Hippocampal formation (tissue), 2 donors: Measurements from ENCODE around the gene DENND10.
"Not testable (repeated sequence)": the region's sequence is repeated elsewhere in the genome, so short reads cannot be mapped to it uniquely, and the experiment has no call there.

Experiments used
- DNase-seq, 2 donors: peaks; one replicate each; lab custom pipeline; 2025; lab: John Stamatoyannopoulos, UW

Gene DENND10

GRCh38 chr10:119103903-119104653, at the start of gene DENND10:
Gene DENND10 (plus strand): TSS chr10:119104113. CDS start chr10:119104143, 30 bp downstream.
- DNase-seq: peak; percentile 76 to 88

- DNase-seq: no peak
Observed at GRCh38 chr10:119055472-119055871, 48.4 kb upstream of the DENND10 start.

GRCh38 chr10:119058010-119058409, 45.9 kb upstream of the DENND10 start:
- DNase-seq: no peak

GRCh38 chr10:119059557-119059956, 44.4 kb upstream of the DENND10 start:
- no peak for DNase-seq

- DNase-seq: no peak
Observed at GRCh38 chr10:119060107-119060506, 43.8 kb upstream of the DENND10 start.

GRCh38 chr10:119061352-119061751, 42.6 kb upstream of the DENND10 start:
- DNase-seq: no peak

- DNase-seq: no peak
Observed at GRCh38 chr10:119061926-119062325, 42.0 kb upstream of the DENND10 start.

- no peak for DNase-seq
Observed at GRCh38 chr10:119070395-119071165, 33.3 kb upstream of the DENND10 start.

GRCh38 chr10:119073584-119073983, 30.3 kb upstream of the DENND10 start:
- no peak for DNase-seq

GRCh38 chr10:119078422-119079179, 25.3 kb upstream of the DENND10 start:
- no peak for DNase-seq

- DNase-seq: peak; percentile 10 to 60
Observed at GRCh38 chr10:119079599-119080520, 24.1 kb upstream of the DENND10 start.

- peak; percentile 76 to 89 for DNase-seq
Observed at GRCh38 chr10:119080521-119081259, 23.2 kb upstream of the DENND10 start, which contains the start of gene EIF3A. Gene EIF3A (minus strand): TSS chr10:119080817. CDS start chr10:119080676, 141 bp downstream.

GRCh38 chr10:119084896-119085295, 19.0 kb upstream of the DENND10 start:
- DNase-seq: no peak

- no peak for DNase-seq
Observed at GRCh38 chr10:119087271-119087882, 16.5 kb upstream of the DENND10 start.

- DNase-seq: no peak
Observed at GRCh38 chr10:119090026-119090795, 13.7 kb upstream of the DENND10 start.

- DNase-seq: no peak
Observed at GRCh38 chr10:119090968-119091367, 12.9 kb upstream of the DENND10 start.

- no peak for DNase-seq
Observed at GRCh38 chr10:119095640-119096039, 8.3 kb upstream of the DENND10 start.

GRCh38 chr10:119096641-119097415, 7.1 kb upstream of the DENND10 start:
- DNase-seq: not testable (repeated sequence)
